Sigmoid colon (tissue), 4 donors: ENCODE measurements around the gene AIG1.

Source experiments
- EP300 ChIP-seq, 4 donors: sonication (generic); formaldehyde crosslinking; IDR thresholded peaks; one replicate each; pipeline ENCODE4 v1.6.1; 2017; ENCODE audit warnings: antibody characterized with exemption in 4 of 4
- POLR2A ChIP-seq, 2 donors: fragments of 450-650 bp; IDR thresholded peaks; one replicate each; pipeline ENCODE4 v1.6.1; 2016; ENCODE audit warnings: antibody characterized with exemption in 2 of 2, mild to moderate bottlenecking in 2 of 2, moderate library complexity in 2 of 2
- POLR2AphosphoS5 ChIP-seq, 4 donors: sonication (generic); formaldehyde crosslinking; IDR thresholded peaks; one replicate each; pipeline ENCODE4 v1.6.1; 2017; ENCODE audit warnings: antibody characterized with exemption in 4 of 4
- TF ChIP-seq, protein P1 (sequence below), 4 experiments: fragments of 450-650 bp in 3 of 4; fragments of 200-600 bp in 1 of 4; IDR thresholded peaks; one replicate each; pipeline ENCODE4 v1.5.1; 2016 to 2019; ENCODE audit warnings: antibody characterized with exemption in 4 of 4, mild to moderate bottlenecking in 3 of 4, moderate library complexity in 2 of 4

DNA sequence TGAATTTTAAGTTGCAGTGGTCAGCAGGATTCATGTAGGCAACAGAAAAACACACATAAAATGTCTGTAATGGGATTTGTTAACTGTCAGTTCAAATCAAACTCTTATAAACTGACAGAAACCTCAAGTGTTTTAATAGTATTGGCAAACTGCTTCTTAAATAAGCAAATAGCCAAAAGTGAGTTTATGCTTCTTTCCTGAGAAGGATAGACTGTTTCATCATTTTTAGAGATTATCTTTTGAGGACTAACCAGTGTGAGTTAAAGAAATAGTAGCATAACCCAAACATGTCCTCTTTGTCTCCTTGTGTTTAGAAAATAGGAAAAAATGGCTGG lies 68.0 kb downstream of the AIG1 start:
- TF ChIP-seq, protein P1, sequence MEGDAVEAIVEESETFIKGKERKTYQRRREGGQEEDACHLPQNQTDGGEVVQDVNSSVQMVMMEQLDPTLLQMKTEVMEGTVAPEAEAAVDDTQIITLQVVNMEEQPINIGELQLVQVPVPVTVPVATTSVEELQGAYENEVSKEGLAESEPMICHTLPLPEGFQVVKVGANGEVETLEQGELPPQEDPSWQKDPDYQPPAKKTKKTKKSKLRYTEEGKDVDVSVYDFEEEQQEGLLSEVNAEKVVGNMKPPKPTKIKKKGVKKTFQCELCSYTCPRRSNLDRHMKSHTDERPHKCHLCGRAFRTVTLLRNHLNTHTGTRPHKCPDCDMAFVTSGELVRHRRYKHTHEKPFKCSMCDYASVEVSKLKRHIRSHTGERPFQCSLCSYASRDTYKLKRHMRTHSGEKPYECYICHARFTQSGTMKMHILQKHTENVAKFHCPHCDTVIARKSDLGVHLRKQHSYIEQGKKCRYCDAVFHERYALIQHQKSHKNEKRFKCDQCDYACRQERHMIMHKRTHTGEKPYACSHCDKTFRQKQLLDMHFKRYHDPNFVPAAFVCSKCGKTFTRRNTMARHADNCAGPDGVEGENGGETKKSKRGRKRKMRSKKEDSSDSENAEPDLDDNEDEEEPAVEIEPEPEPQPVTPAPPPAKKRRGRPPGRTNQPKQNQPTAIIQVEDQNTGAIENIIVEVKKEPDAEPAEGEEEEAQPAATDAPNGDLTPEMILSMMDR (IDR thresholded peaks at IDR 0.05) = no peak
- TF ChIP-seq POLR2AphosphoS5 (IDR thresholded peaks at IDR 0.05) (no peak), POLR2A (IDR thresholded peaks at IDR 0.05) (no peak), EP300 (IDR thresholded peaks at IDR 0.05) (no peak)
